GM18861 (cell line): ENCODE results near the gene ZDHHC8.

Source experiments
- ATAC-seq: cut with Tn5 transposase; IDR thresholded peaks from one replicate; pipeline ENCODE4 v1.9.1; 2021; ENCODE audit not compliant: unreplicated experiment

Gene ZDHHC8

DNA sequence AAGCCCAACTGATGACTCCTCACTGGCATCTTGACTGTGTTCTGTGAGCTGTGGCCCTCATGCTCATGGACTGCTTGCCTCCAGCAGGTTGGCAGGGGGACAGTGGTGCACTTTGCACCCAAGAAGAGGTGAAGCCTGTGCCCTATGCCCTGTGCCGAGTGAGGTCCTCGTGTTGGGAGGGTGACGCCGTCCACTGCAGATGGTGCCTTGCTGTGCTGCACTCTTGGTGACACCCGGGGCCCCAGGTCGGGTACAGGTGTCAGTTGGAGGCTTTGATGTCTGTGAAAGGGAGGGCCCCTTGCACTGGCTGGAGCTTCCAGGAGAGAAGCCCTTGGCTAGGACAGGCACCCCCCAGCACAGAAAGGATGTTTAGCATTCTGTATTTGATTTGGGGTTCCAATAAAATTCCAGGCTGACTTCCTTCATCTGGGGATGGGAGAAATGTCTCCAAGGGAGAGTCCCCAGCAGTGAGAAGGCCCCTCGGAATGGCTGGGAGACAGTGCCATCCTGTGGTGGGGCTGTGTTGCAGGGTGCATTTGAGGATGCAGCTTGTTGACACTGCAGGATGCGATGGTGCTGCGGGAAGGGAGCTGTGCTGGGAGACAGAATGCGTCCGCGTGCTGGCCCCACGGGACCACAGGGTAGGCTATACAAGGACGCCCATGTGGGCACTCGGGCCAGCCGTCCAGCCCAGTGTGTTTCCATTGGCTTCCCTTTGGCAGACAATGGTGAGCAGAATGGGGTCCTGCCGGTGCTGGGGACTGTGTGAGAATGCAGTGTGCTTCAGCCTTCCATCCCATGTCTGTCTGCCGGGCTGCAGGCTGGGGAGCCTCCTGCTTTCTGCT lies 2.5 kb upstream of the ZDHHC8 start:
- ATAC-seq: no peak

DNA sequence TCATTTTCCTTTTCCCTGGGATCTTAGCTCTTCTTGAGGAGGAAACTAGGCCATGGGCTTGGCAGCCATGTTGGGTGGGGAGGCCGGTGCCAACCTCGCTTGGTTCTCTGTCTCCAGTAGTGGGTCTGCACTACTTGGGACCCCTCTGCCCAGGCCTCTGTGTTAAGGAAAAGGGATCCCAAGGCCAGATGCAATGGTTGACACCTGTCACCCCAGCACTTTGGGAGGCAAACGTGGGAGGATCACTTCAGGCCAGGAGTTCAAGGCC lies 1.9 kb upstream of the ZDHHC8 start:
- no peak for ATAC-seq

DNA sequence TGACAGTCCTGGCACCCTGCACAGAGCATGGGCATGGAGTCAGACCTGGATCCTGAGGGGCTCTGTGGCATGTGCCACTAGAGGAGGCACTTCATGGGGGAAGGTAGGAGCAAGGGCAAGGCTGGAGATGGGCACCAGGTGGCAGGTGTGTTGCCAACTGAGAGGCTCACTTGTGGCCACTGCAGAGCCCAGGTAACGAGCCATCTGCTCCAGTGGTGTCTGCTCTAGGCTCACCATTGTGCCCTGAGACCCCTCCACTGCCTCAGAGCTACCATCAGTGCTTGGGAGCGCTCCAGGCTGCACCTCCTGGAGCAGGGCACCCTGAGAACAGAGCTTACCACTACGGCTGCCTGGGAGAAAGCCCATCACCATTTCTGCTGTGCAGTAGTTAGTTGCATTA lies 1.3 kb upstream of the ZDHHC8 start:
- ATAC-seq: no peak

DNA sequence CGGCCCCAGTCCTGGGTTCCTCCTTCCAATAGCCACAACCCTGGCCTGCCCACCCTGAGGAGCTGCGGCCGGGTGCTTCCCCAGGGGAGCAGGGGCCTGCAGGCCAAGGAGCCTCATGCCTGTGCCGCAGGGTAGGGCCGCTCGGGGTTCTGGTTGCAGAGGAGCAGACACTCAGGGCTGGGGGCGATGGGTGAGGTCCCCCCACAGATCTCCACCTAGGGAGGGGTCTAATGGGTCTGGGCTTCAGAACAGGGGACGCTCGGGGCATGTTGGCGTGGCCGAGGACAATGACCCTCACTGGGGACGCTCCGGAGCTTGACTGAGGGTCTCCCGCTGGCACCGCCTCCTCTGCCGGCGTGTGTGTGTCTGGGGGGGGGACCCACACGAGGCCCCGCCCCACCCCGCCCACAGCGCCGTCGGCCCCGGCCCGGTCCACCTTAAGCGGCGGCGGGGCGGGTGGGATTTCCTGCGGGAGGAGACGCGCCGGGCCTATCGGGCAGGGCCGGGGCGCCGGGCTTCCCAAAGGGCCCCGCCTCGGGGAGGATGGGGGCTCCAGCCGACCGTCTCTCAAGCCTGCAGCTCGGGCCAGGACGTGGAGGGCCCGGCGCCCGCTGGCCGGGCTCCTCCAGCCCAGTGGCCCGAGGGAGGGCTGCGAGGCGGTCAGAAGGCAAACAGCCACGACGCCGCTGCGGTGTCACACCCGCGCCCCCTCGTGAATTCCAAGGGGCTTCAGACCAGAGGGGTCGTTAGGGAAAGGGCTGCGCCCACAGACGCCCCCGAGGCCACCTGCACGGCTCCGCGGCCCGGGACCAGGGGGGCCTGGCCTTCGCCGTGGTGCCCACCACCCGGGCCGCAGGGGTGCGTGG lies 640 bp upstream of the ZDHHC8 start:
- ATAC-seq: no peak

DNA sequence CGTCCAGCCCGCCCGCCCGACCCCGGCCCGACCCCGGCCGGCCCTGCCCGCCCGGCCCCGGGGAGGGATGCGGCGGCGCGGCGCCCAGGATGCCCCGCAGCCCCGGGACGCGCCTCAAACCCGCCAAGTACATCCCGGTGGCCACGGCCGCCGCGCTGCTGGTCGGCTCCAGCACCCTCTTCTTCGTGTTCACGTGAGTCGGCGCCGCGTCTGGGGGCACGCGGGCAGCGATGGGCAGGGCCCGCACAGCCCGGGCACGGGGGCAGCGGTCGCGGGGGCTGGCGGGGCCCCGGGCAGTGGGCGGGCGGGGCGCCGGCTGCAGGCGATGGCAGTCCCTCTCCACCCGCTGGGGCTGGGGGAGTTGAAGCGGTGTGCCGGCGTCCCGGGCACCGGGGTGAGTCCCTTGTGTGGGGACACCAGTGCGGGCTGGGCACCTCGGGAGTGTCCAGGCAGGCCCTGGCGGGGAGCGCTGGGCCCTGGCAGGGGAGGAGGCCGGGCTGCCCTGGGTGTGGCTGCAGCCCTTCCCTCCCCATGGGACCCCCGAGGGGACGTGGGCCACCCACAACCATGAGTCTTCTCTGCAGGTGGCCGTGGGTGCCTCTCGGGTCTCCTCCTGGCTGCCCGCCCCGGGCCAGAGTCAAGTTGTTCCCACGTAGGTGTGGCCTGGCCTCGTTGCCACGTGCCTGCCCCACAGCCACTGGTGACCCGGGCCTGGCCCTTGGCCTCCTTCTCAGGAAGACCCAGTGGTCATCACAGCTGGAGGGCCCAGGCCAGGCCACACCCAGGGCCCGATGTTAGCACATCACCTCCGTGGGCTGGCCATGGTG lies 468 bp downstream of the ZDHHC8 start:
- ATAC-seq: no peak

DNA sequence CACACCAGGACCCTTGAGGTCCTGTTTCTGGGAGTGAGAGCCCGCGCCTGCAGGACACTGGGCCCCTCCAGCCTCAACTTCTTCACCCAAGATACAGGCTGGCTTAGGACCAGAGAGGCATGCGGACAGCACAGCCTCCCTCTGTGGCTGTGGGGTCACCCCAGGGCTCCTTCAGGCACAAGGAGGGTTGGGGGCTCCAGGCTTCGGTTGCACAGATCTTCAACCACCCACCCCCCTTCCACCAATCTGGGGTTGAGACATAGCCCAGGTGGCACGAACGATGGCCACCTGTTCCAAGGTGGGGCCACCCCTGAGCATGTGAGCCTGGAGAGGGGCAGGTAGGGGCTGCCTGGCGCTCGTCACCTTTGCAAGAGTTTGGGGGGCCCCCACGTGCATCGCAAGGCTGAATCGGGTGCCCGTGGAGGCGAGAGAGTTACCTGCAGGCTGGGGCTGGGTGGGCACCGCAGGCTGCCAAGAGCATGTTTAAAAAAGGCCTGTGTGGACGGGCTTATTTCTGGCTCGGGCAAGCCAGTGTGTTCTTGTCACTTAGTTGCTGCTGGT lies 1.2 kb downstream of the ZDHHC8 start:
- ATAC-seq: no peak

DNA sequence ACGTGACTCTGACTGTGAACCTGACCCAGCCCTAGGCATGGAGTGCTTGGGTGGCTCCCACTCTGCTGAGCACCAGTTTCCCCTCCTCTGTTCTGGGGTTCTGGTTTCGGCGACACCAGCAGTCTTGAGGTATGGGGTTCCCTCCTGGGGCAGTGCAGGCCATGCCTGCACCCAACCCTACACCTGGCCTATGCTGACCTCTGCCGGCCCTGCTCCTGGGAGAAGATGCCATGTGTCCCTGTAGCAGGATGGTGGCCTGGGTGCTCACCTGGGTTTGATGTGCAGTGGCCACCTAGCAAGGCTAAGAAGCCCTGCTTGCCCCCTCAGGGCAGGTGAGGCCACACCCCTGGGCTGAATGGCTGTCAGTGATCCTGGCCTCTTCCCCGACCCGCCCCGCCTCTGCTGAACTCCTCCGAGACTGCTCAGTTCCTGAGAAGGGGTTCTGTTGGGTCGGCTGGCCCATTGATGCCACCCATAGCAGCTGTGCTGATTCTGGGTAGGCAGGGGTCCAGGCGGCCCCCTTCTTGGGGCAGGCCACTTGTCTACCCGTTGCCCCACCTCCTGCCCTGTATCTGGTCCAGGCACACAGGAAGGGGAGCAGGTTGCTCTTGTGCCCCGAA lies 2.4 kb downstream of the ZDHHC8 start:
- no peak for ATAC-seq

DNA sequence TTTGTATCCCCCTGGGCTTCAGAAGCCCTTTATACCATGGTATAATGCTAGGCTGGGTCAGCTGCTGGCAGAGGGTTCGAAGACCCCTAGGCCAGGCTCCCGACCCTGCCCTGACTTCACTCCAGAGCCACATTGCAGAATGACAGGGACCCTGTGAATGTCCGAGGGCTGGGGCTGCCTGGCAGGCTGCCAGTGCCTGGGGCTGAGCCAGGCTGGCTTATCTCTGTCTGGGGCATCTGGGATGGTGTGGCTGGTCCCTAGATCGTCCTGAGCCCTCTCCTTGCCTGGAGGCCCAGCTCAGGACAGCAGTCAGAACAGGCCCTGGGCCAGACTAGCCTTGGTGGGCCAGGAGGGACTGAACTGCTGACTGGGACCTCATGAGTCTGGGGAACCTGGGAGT lies 3.7 kb downstream of the ZDHHC8 start:
- no peak for ATAC-seq

DNA sequence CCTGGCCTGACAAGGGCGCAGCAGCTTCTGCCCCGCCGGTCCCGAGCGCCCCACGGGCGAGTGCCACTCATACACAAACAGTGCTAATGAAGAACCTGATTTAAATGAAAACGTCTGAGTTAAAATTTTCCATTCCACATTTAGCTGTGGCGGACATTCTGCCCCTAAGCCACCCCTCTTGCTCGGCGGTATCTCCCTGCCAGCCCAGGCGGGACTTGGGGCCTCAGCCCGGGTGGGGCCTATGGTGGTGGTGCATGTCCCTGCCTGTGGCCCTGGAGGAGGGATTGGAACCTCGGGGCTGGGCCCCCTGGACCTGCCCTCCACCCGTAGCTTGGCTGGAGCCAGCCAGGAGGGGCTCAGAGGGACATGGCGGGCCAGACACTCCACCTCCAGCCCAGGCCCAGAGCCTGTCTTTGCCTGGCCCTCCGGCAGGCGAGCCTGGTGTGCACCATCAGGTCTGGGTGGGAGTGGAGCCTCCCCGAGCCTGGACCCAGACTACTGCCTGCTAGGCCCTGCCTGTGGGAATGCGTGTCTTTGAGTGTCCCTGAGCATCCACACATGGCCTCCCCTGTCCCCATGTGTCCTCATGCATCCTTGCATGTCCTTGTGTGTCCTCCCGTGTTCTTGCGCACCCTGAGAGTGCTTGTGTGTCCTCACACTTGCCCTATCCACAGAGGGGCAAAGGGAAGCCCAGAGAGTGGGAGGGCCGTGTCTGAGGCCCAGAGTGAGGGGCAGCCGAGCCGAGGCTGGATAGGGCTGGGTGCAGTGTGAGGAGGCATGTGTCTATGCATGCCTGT lies 4.4 kb downstream of the ZDHHC8 start:
- ATAC-seq: no peak

DNA sequence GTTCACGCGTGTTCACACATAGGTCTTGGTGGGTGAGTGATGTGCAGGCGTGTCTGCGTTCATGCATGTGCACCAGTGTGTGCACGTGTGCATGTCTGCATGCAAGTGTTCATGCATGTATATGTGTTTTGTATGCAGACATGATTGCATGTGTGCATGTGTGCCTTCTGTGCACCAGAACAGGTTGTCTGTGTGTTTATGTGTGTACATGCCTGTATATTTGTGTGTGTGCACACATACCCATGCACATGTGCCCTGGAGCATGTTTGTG lies 4.9 kb downstream of the ZDHHC8 start:
- no peak for ATAC-seq

DNA sequence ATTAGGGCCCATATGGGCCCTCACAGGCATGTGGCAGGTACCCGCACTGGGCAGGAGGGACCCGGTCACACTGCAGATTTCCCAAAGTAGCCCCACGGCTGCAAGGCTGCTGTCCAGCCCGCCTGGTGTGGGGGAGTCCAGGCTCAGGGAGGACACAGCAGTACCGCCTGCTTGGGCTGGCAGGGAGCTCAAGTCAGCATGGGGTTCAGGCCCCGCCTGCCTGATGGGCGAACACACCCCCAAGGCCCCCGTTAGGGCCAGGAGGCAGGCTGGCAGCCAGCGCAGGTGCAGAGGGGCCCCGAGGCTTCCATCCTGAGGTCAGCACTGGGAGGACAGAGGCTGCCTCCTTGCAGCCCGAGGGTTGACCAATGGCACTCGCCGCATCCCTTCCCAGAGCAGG lies 5.5 kb downstream of the ZDHHC8 start:
- no peak for ATAC-seq

DNA sequence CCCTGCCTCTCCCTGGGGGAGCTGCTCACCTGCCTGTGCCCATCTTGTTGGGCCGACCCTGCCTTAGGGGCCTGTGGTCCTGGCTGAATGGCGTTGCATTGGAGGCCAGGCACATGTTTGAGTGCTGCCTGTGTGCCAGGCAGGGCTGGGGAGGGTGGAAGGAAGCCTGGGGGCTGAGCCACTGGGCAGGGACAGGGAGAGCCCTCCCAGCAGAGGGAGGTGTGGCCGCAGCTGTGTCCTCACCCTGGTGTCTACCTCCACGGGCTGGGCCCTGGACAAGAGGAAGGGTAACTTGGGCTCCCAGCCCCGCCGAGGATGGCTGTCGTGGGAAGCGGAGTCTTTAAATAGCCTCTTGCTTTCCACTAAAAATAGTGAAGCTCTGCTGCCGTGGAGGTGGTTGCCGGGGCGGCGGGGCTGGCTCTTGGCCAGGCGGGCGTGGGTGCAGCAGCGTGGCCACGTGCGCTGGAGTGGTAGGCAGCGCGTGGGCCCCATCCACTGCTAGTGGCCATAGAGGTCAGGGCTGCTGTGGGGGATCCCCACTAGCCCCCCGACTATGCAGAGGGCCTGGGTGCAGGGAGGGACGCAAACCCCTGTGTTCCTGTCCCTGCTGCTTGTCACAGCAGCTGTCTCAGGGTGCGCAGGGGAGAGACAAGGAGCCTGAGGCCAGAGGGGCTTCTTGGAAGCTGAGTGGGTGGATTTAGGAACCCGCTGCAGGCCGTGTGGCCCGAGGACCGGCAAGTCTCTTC lies 6.2 kb downstream of the ZDHHC8 start:
- ATAC-seq: no peak

DNA sequence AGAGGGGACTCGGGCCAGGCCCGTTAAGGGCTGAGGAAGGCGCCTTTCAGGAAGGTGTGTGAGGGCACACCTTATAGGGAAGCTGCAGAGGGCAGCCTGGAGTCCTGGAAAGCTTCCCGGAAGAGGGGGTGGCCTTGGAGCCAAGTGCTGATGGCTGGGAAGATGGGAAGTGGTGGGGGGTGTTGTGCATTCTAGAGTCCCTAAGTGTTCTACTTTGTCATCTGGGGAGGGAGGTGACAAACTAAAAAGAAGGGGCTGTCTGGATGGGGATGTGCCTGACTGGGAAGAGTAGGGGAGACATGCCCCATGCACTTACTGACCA lies 6.8 kb downstream of the ZDHHC8 start:
- ATAC-seq: no peak

DNA sequence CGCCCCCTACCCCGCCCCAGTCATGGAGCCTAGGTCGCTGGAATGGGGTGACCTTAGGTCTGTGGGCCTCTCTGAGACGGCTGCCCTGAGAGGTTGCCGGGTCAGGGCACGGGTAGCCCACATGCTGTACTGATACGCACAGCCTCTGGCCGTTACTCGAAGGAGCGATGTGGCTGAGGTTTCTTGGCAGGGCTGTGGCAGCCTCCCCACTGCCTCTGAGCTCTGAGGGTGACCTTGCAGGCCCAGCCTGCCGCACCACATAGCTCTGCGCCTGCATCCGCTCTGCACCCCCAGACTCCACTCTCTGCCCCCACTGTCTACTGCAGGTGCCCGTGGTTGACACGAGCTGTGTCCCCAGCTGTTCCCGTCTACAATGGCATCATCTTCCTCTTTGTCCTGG lies 7.3 kb downstream of the ZDHHC8 start:
- no peak for ATAC-seq

DNA sequence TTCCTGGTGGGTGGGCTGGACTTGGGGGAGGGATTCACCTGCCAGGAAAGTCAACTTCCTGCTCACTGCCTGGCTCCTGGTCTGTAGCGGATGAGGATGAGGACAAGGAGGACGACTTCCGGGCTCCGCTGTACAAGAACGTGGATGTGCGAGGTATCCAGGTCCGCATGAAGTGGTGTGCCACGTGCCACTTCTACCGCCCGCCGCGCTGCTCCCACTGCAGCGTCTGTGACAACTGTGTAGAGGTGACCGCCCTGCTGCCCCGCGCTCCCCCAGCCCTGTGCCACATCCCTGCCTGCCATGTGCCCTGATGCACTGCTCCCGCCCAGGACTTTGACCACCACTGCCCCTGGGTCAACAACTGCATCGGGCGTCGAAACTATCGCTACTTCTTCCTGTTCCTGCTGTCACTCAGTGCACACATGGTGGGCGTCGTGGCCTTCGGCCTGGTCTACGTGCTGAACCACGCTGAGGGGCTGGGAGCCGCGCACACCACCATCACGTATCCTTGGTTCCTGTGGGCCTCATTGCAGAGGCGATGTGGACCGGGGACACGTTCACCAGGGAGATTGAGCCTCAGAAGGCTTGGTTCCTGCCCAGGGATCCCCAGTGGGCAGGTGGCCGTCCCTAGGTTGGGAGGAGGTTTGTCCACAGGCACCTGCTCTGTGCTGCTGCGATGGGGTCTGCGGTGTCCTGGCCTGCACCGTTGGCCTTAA lies 7.9 kb downstream of the ZDHHC8 start:
- ATAC-seq: no peak

DNA sequence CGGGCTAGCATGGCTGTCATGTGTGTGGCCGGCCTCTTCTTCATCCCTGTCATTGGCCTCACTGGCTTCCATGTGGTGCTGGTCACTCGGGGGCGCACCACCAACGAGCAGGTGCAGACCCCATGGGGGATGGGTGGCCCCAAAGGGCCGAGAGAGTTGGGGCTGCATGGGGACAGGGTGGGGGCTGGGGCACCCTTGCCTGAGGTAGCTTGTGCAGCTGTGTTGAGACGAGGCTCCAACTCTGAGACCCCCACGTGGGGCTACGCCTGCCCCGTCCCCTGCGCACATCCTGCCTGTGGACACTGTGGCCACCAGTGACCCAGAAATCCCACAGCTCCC lies 8.5 kb downstream of the ZDHHC8 start:
- ATAC-seq: no peak

DNA sequence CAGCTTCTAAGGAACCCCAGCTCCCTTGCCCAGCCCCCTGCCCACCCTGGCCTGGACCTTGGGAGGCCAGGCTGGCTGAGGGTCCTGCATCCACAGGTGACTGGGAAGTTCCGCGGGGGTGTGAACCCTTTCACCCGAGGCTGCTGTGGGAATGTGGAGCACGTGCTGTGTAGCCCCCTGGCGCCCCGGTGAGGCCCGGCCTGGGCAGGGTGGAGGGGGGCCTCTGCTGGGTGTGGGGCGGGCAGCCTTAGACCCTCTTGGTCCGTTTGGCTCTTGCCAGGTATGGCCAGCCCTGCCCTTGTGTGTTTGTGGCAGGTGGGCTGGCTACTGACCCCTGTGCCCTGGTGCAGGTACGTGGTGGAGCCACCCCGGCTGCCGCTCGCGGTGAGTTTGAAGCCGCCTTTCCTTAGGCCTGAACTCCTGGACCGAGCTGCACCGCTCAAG lies 8.9 kb downstream of the ZDHHC8 start:
- ATAC-seq: no peak

DNA sequence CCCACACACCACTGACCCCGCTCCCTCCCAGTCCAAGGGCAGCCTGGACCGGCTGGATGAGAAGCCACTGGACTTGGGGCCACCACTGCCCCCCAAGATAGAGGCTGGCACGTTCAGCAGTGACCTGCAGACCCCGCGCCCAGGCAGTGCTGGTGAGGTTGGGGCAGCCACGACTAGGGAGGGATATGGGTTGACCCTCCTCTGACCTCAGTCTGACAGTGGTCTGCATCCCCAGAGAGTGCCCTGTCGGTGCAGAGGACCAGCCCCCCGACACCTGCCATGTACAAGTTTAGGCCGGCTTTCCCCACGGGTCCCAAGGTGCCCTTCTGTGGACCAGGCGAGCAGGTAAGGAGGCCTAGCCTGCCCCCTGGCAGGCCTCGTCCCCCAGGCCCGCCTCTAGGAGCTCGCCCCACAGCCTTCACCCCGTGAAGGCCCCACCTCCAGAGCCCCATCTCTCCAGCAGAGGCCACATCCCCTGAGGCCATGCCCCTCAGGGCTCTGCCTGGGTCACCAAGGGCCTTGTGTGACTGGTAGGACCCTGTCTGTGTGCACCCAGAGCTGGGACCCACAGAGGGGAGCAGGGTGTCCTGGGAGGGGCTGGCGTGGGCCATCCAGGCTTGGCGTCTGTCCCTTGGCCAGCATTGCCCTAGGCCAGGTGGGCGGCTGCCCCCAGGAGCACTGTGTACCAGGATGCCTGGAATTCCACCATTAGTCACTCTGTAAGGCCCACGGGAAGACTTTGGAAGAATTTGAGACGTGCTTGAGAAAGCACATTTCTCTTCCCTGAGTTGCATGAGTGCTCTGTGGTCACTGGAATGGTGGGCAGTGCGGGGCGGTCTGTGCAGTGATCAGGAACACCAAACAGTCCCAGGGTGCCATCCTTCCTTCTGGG lies 9.8 kb downstream of the ZDHHC8 start:
- ATAC-seq: no peak
